ENCODE results near the gene VAMP2. TPM values are rescaled to one million over a fixed set of nuclear protein-coding genes. Genes with fewer than 3 reads are reported as not detected.

VAMP2 gene
- total and polyA plus RNA-seq, 3 donors from 2014 or later: 66.3 to 116 (median 76.5) TPM

- Histone ChIP-seq H3K27me3 (no peaks in the 10 kb centered on the region), H3K4me3 (peak overlapping the region; percentile 76 to 79), H3K4me1 (peaks cover 33% of the 10 kb centered on the region), H3K36me3 (ENCODE audit: low read depth, missing control alignments) (no peaks in the 10 kb centered on the region), H3K27ac (peak overlapping the region; percentile 96), H3K9me3 (no peaks in the 10 kb centered on the region)
- TF ChIP-seq POLR2A (IDR thresholded peaks at IDR 0.05): no peak
- TF ChIP-seq, protein P1, sequence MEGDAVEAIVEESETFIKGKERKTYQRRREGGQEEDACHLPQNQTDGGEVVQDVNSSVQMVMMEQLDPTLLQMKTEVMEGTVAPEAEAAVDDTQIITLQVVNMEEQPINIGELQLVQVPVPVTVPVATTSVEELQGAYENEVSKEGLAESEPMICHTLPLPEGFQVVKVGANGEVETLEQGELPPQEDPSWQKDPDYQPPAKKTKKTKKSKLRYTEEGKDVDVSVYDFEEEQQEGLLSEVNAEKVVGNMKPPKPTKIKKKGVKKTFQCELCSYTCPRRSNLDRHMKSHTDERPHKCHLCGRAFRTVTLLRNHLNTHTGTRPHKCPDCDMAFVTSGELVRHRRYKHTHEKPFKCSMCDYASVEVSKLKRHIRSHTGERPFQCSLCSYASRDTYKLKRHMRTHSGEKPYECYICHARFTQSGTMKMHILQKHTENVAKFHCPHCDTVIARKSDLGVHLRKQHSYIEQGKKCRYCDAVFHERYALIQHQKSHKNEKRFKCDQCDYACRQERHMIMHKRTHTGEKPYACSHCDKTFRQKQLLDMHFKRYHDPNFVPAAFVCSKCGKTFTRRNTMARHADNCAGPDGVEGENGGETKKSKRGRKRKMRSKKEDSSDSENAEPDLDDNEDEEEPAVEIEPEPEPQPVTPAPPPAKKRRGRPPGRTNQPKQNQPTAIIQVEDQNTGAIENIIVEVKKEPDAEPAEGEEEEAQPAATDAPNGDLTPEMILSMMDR (IDR thresholded peaks at IDR 0.05): no peak
- no peak for DNase-seq
- intact Hi-C loops (cut with DNase I; ENCODE audit: low total_unique reads): loop anchor here (5.0 to 10.0 kb wide), 2 partner anchors 33 to 64 kb away; partner anchors contain the start of gene HES7
- 3% methylated on average over 62 of the region's 67 CpGs; no CpG with 5 or more reads in 1 of the 2 donors for WGBS, 2 donors
Observed at GRCh38 chr17:8189041-8189710, 26.4 kb upstream of the VAMP2 start.

- H3K9me3 ChIP-seq: no peaks in the 10 kb centered on the region
- H3K36me3 ChIP-seq (ENCODE audit: low read depth, missing control alignments): no peaks in the 10 kb centered on the region
- no peaks in the 10 kb centered on the region for H3K27me3 ChIP-seq
- H3K4me3 ChIP-seq: peak overlapping the region in 1 of 2 donors; percentile 76
- intact Hi-C loops (cut with DNase I; ENCODE audit: low total_unique reads): loop anchor here (5.0 to 10.0 kb wide), 2 partner anchors 34 to 64 kb away; partner anchors contain the start of gene HES7
- 32 to 33% methylated on average over 11 to 12 of the region's 12 CpGs for WGBS, 2 donors
- no peak for DNase-seq
- H3K4me1 ChIP-seq: peaks cover 33% of the 10 kb centered on the region
- peak overlapping the region; percentile 96 for H3K27ac ChIP-seq
- TF ChIP-seq POLR2A (IDR thresholded peaks at IDR 0.05): no peak
- TF ChIP-seq, protein P1 (IDR thresholded peaks at IDR 0.05): no peak
Observed at GRCh38 chr17:8188263-8188839, 25.6 kb upstream of the VAMP2 start.

- WGBS, 2 donors: 0 to 1% methylated on average over 25 of the region's 25 CpGs
- no peaks in the 10 kb centered on the region for H3K9me3 ChIP-seq
- no peaks in the 10 kb centered on the region for H3K27me3 ChIP-seq
- DNase-seq: peak; percentile 92
- H3K27ac ChIP-seq: peak overlapping the region; percentile 96
- H3K36me3 ChIP-seq (ENCODE audit: low read depth, missing control alignments): no peaks in the 10 kb centered on the region
- peak overlapping the region; percentile 74 to 76 for H3K4me3 ChIP-seq
- H3K4me1 ChIP-seq: peaks cover 33% of the 10 kb centered on the region
- TF ChIP-seq POLR2A (IDR thresholded peaks at IDR 0.05): no peak
- TF ChIP-seq, protein P1 (IDR thresholded peaks at IDR 0.05): no peak
- intact Hi-C loops (cut with DNase I; ENCODE audit: low total_unique reads): loop anchor here (5.0 to 10.0 kb wide), 2 partner anchors 35 to 63 kb away; partner anchors contain the start of gene HES7
Observed at GRCh38 chr17:8187517-8188262, 24.9 kb upstream of the VAMP2 start.

DNA sequence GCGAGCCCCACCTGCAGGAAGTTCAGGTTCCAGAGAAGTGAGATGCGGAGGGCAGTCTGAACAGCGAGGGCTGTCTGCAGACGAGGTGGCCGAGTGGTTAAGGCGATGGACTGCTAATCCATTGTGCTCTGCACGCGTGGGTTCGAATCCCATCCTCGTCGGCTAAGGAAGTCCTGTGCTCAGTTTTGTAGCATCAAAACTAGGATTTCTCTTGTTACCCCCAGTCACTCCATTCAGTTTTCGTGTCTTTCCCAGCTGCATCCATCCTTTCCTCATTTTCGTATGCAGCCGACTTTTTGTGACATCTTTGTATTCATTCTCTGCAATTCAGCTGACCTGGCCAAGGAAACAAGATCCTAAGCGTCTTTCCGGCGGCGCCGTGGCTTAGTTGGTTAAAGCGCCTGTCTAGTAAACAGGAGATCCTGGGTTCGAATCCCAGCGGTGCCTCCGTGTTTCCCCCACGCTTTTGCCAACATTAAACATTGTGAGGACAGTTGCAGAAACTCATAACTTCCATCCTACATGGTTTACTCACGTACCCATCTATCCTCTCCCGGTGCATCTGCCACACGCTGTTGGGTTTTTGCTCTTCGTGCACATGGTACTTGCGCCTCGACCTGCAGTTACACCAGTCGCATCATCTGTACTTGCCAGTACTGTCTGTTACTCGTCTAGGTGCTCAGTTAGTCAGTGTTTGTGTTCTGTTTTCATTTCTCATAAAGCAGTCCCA, 24.2 kb upstream of the VAMP2 start:
- H3K27me3 ChIP-seq: no peaks in the 10 kb centered on the region
- no peaks in the 10 kb centered on the region for H3K36me3 ChIP-seq (ENCODE audit: low read depth, missing control alignments)
- intact Hi-C loops (cut with DNase I; ENCODE audit: low total_unique reads): loop anchor here (5.0 to 10.0 kb wide), 2 partner anchors 35 to 62 kb away; partner anchors contain the start of gene HES7
- WGBS, 2 donors: 0% methylated on average over 27 to 32 of the region's 32 CpGs
- DNase-seq: peak; percentile 97
- H3K9me3 ChIP-seq: no peaks in the 10 kb centered on the region
- H3K27ac ChIP-seq: peak overlapping the region; percentile 96
- peaks cover 26% of the 10 kb centered on the region for H3K4me1 ChIP-seq
- H3K4me3 ChIP-seq: peak overlapping the region; percentile 74 to 76
- no peak for TF ChIP-seq POLR2A (IDR thresholded peaks at IDR 0.05)
- TF ChIP-seq, protein P1 (IDR thresholded peaks at IDR 0.05): peak in 1 of 3 experiments; percentile 22
